ENCODE measurements around the gene BACE1. TPM values are rescaled to one million over a fixed set of nuclear protein-coding genes. Genes with fewer than 3 reads are reported as not detected.

The BACE1 gene
- total RNA-seq, 1 experiment from 2014 or later = 10.2 TPM

GRCh38 chr11:117281869-117282268, 34.2 kb downstream of the BACE1 start:
- Histone ChIP-seq H3K9ac (ENCODE audit: extremely low read depth, insufficient read length, low read length) (no peak overlapping the region), H3T11ph (ENCODE audit: low read length) (no peak overlapping the region), H2AFZ (ENCODE audit: low read length) (no peak overlapping the region), H3K4ac (ENCODE audit: low read depth, low read length) (no peak overlapping the region), H3K56ac (ENCODE audit: insufficient read length, low read depth, low read length) (no peak overlapping the region), H2BK120ac (ENCODE audit: low read depth, low read length, poor library complexity, severe bottlenecking) (no peak overlapping the region), H2BK12ac (ENCODE audit: insufficient read length, low read depth, low read length) (no peak overlapping the region), H3K27me3 (ENCODE audit: insufficient read depth, low read length) (no peaks in the 10 kb centered on the region), H3K79me2 (ENCODE audit: insufficient read depth, low read length) (no peaks in the 10 kb centered on the region), H3K79me1 (ENCODE audit: insufficient read depth, low read depth, low read length, poor library complexity, severe bottlenecking) (no peaks in the 10 kb centered on the region), H4K20me1 (ENCODE audit: control insufficient read depth, insufficient read depth, insufficient read length) (no peaks in the 10 kb centered on the region), H2BK20ac (ENCODE audit: low read depth, low read length, poor library complexity, severe bottlenecking) (no peak overlapping the region), H4K91ac (ENCODE audit: insufficient read length, low read depth, low read length) (no peak overlapping the region), H2BK5ac (ENCODE audit: insufficient read length, low read length) (no peak overlapping the region), H3K27ac (ENCODE audit: insufficient read length, low read depth, low read length) (no peak overlapping the region), H4K5ac (ENCODE audit: insufficient read length, low read depth, low read length) (no peak overlapping the region), H3K9me3 (ENCODE audit: control insufficient read depth, low read depth, low read length) (no peaks in the 10 kb centered on the region), H3K14ac (ENCODE audit: insufficient read depth, low read length) (no peak overlapping the region), H3K18ac (ENCODE audit: insufficient read length, low read depth, low read length) (no peak overlapping the region), H3K4me1 (ENCODE audit: insufficient read depth, low read length) (no peaks in the 10 kb centered on the region), H2BK15ac (ENCODE audit: low read depth, low read length) (no peak overlapping the region), H2AK5ac (ENCODE audit: insufficient read length, low read length) (no peak overlapping the region), H3K23me2 (ENCODE audit: insufficient read length, low read depth, low read length, poor library complexity, severe bottlenecking) (no peaks in the 10 kb centered on the region), H4K8ac (replicated peaks; ENCODE audit: insufficient read length, low read depth, low read length) (no peak overlapping the region), H3K4me2 (ENCODE audit: insufficient read depth, insufficient read length, low read length) (no peak overlapping the region), H3K23ac (ENCODE audit: insufficient read length, low read depth, low read length) (no peak overlapping the region)
- Mint-ChIP-seq H3K4me1 (peaks cover 0 to 2% of the 10 kb centered on the region in 2 experiments; a peak in 1 of 4 replicates), H3K27ac (no peak overlapping the region), H3K27me3 (ENCODE audit: low read depth) (no peaks in the 10 kb centered on the region), H3K9me3 (no peaks in the 10 kb centered on the region), H3K4me3 (no peak overlapping the region), H3K36me3 (ENCODE audit: insufficient read depth in 1 of 3, low read depth in 3 of 3) (peaks cover 21 to 64% (median 53%) of the 10 kb centered on the region in 3 experiments; a peak in 6 of 7 replicates)
- no peak for TF ChIP-seq CTCF (conservative IDR thresholded peaks at IDR 0.05)
- DNase-seq = no peak
- WGBS (ENCODE audit: extremely low coverage, insufficient read length, low lambda C conversion rate) = no CpG with 5 or more reads among the region's 7 CpGs
